ENCODE results near the gene DHX36.
A peak's percentile ranks its signal among the peaks of the same experiment; 100 is the strongest.

The DHX36 gene

GRCh38 chr3:154323891-154324738 is at the start of gene DHX36:
TSS of gene DHX36 (minus strand) at chr3:154324487. CDS start at chr3:154324416, 71 bp downstream.
- peak; percentile 71 for DNase-seq

GRCh38 chr3:154367221-154367620 is 42.9 kb upstream of the DHX36 start:
- DNase-seq = no peak

GRCh38 chr3:154364849-154365248 is 40.6 kb upstream of the DHX36 start:
- DNase-seq = no peak

- no peak for DNase-seq
Measured at GRCh38 chr3:154361099-154361498, 36.8 kb upstream of the DHX36 start.

GRCh38 chr3:154356009-154356408 is 31.7 kb upstream of the DHX36 start:
- DNase-seq = no peak

- no peak for DNase-seq
Measured at GRCh38 chr3:154349223-154349622, 24.9 kb upstream of the DHX36 start.

- DNase-seq = no peak
Measured at GRCh38 chr3:154345422-154346122, 21.3 kb upstream of the DHX36 start.

GRCh38 chr3:154338570-154338969 is 14.3 kb upstream of the DHX36 start:
- DNase-seq = no peak

- no peak for DNase-seq
Measured at GRCh38 chr3:154338008-154338407, 13.7 kb upstream of the DHX36 start.

- no peak for DNase-seq
Measured at GRCh38 chr3:154334973-154335420, 10.7 kb upstream of the DHX36 start.

- no peak for DNase-seq
Measured at GRCh38 chr3:154327871-154328270, 3.6 kb upstream of the DHX36 start.

GRCh38 chr3:154324919-154325318 is 632 bp upstream of the DHX36 start:
- DNase-seq = no peak

- DNase-seq = no peak
Measured at GRCh38 chr3:154316974-154317767, 7.1 kb downstream of the DHX36 start.

GRCh38 chr3:154314152-154314551 is 10.1 kb downstream of the DHX36 start:
- DNase-seq = no peak

GRCh38 chr3:154310840-154311239 is 13.4 kb downstream of the DHX36 start:
- DNase-seq = no peak

- no peak for DNase-seq
Measured at GRCh38 chr3:154307363-154307762, 16.9 kb downstream of the DHX36 start.

- no peak for DNase-seq
Measured at GRCh38 chr3:154304936-154305335, 19.4 kb downstream of the DHX36 start.

- no peak for DNase-seq
Measured at GRCh38 chr3:154304116-154304786, 20.0 kb downstream of the DHX36 start.

GRCh38 chr3:154301561-154301960 is 22.7 kb downstream of the DHX36 start:
- no peak for DNase-seq

- DNase-seq = no peak
Measured at GRCh38 chr3:154294016-154294415, 30.3 kb downstream of the DHX36 start.

GRCh38 chr3:154290187-154290586 is 34.1 kb downstream of the DHX36 start:
- DNase-seq = no peak

- DNase-seq = no peak
Measured at GRCh38 chr3:154285221-154285620, 39.1 kb downstream of the DHX36 start.

- no peak for DNase-seq
Measured at GRCh38 chr3:154280161-154280560, 44.1 kb downstream of the DHX36 start.
